GM23338 (cell line): ENCODE results near the gene AKNAD1. TPM values are rescaled to one million over a fixed set of nuclear protein-coding genes. Genes with fewer than 3 reads are reported as not detected.
A peak's percentile ranks its signal among the peaks of the same experiment; 100 is the strongest.
"Not testable (repeated sequence)": the region's sequence is repeated elsewhere in the genome, so short reads cannot be mapped to it uniquely, and the experiment has no call there.

Source experiments
- ATAC-seq: fragments of 200-7000 bp; cut with Tn5 transposase; 3 replicates; pipeline ENCODE4 v1.9.1; 2020
- DNase-seq: peaks from one replicate; pipeline ENCODE4 v3.0.0-alpha.2; 2015; ENCODE audit warnings: low spot score
- H2AFZ ChIP-seq: fragments of 200-600 bp; sonication (generic); 2 replicates; pipeline ENCODE4 v1.8.0; 2016; ENCODE audit warnings: antibody characterized with exemption, mild to moderate bottlenecking, moderate library complexity
- H3F3A ChIP-seq: fragments of 200-600 bp; sonication (generic); replicated peaks from 2 replicates; pipeline ENCODE4 v1.8.0; 2017; ENCODE audit warnings: antibody characterized with exemption, mixed run types, low read depth
- H3K27ac ChIP-seq: fragments of 200-600 bp; sonication (generic); 2 replicates; pipeline ENCODE4 v1.6.1; 2016; ENCODE audit warnings: low read depth
- H3K27me3 ChIP-seq: fragments of 200-600 bp; sonication (generic); 2 replicates; pipeline ENCODE4 v1.8.0; 2016; ENCODE audit warnings: mild to moderate bottlenecking, mixed run types, moderate library complexity; ENCODE audit not compliant: insufficient read depth
- H3K36me3 ChIP-seq: fragments of 200-600 bp; sonication (generic); 2 replicates; pipeline ENCODE4 v1.8.0; 2016; ENCODE audit warnings: mild to moderate bottlenecking; ENCODE audit not compliant: insufficient read depth
- H3K4me1 ChIP-seq: fragments of 200-600 bp; sonication (generic); 2 replicates; pipeline ENCODE4 v1.8.0; 2016; ENCODE audit warnings: mild to moderate bottlenecking, moderate library complexity; ENCODE audit not compliant: insufficient read depth
- H3K4me2 ChIP-seq: fragments of 200-600 bp; sonication (generic); 2 replicates; pipeline ENCODE4 v1.7.1; 2017; ENCODE audit warnings: mixed run types
- H3K4me3 ChIP-seq: fragments of 200-600 bp; sonication (generic); 2 replicates; pipeline ENCODE4 v1.6.1; 2016; ENCODE audit warnings: mixed run types
- H3K79me2 ChIP-seq: fragments of 200-600 bp; sonication (generic); replicated peaks from 2 replicates; pipeline ENCODE4 v1.8.0; 2017; ENCODE audit warnings: mild to moderate bottlenecking; ENCODE audit not compliant: insufficient read depth
- H3K9me2 ChIP-seq: fragments of 200-600 bp; sonication (generic); 2 replicates; pipeline ENCODE4 v1.8.0; 2017; ENCODE audit not compliant: insufficient read depth
- H4K20me1 ChIP-seq: fragments of 200-600 bp; sonication (generic); replicated peaks from 2 replicates; pipeline ENCODE4 v1.8.0; 2017; ENCODE audit warnings: mild to moderate bottlenecking; ENCODE audit not compliant: insufficient read depth
- H3K27ac Mint-ChIP-seq: 2 replicates; pipeline ENCODE4 v1.8.0; 2020; ENCODE audit warnings: inconsistent platforms, mild to moderate bottlenecking, moderate library complexity, mixed read lengths
- H3K27me3 Mint-ChIP-seq: 3 replicates; pipeline ENCODE4 v1.8.0; 2022; ENCODE audit warnings: low read depth, mild to moderate bottlenecking, moderate library complexity, mixed read lengths, inconsistent platforms; ENCODE audit not compliant: insufficient read depth, poor library complexity
- H3K36me3 Mint-ChIP-seq: 3 replicates; pipeline ENCODE4 v1.8.0; 2021; ENCODE audit warnings: low read depth, mild to moderate bottlenecking, inconsistent platforms, moderate library complexity, mixed read lengths
- H3K4me1 Mint-ChIP-seq: 3 replicates; pipeline ENCODE4 v1.8.0; 2020; ENCODE audit warnings: mild to moderate bottlenecking, inconsistent platforms, mixed read lengths
- H3K4me3 Mint-ChIP-seq: 3 replicates; pipeline ENCODE4 v1.8.0; 2021; ENCODE audit warnings: moderate library complexity, mild to moderate bottlenecking, inconsistent platforms, mixed read lengths
- H3K9me3 Mint-ChIP-seq: 3 replicates; pipeline ENCODE4 v1.8.0; 2020; ENCODE audit warnings: moderate library complexity, mild to moderate bottlenecking, inconsistent platforms, mixed read lengths
- EZH2phosphoT487 ChIP-seq: fragments of 200-600 bp; sonication (generic); IDR thresholded peaks from one replicate; pipeline ENCODE4 v1.8.1; 2018; ENCODE audit warnings: antibody characterized with exemption; ENCODE audit not compliant: unreplicated experiment
- POLR2AphosphoS5 ChIP-seq: IDR thresholded peaks from 2 replicates; pipeline ENCODE4 v1.6.1; 2016; ENCODE audit warnings: antibody characterized with exemption, low read depth
- polyA plus RNA-seq: library from polyadenylated mRNA; unstranded; fragments of >200 nt; fragmentation: Nextera tagmentation; extraction: Ambion mirVana; gene quantifications from 2 replicates; pipeline ENCODE4 v1.2.1, GENCODE V29; 2016
- total RNA-seq: library from RNA; depleted of rRNA; stranded (reverse); fragments of >200 nt; shearing (Covaris generic); gene quantifications from 2 replicates; pipeline ENCODE4 v1.2.3, GENCODE V29; 2014
- TF ChIP-seq, protein P1 (sequence below): fragments of 250-450 bp; sonication (Bioruptor Pico); IDR thresholded peaks from 2 replicates; pipeline ENCODE4 v1.5.0; 2020; ENCODE audit warnings: mild to moderate bottlenecking, moderate library complexity

The AKNAD1 gene
- total and polyA plus RNA-seq, 2 experiments from 2014 or later, result not detected

GRCh38 chr1:108785880-108786279 lies 71.0 kb downstream of the AKNAD1 start (continued):
- TF ChIP-seq, protein P1, sequence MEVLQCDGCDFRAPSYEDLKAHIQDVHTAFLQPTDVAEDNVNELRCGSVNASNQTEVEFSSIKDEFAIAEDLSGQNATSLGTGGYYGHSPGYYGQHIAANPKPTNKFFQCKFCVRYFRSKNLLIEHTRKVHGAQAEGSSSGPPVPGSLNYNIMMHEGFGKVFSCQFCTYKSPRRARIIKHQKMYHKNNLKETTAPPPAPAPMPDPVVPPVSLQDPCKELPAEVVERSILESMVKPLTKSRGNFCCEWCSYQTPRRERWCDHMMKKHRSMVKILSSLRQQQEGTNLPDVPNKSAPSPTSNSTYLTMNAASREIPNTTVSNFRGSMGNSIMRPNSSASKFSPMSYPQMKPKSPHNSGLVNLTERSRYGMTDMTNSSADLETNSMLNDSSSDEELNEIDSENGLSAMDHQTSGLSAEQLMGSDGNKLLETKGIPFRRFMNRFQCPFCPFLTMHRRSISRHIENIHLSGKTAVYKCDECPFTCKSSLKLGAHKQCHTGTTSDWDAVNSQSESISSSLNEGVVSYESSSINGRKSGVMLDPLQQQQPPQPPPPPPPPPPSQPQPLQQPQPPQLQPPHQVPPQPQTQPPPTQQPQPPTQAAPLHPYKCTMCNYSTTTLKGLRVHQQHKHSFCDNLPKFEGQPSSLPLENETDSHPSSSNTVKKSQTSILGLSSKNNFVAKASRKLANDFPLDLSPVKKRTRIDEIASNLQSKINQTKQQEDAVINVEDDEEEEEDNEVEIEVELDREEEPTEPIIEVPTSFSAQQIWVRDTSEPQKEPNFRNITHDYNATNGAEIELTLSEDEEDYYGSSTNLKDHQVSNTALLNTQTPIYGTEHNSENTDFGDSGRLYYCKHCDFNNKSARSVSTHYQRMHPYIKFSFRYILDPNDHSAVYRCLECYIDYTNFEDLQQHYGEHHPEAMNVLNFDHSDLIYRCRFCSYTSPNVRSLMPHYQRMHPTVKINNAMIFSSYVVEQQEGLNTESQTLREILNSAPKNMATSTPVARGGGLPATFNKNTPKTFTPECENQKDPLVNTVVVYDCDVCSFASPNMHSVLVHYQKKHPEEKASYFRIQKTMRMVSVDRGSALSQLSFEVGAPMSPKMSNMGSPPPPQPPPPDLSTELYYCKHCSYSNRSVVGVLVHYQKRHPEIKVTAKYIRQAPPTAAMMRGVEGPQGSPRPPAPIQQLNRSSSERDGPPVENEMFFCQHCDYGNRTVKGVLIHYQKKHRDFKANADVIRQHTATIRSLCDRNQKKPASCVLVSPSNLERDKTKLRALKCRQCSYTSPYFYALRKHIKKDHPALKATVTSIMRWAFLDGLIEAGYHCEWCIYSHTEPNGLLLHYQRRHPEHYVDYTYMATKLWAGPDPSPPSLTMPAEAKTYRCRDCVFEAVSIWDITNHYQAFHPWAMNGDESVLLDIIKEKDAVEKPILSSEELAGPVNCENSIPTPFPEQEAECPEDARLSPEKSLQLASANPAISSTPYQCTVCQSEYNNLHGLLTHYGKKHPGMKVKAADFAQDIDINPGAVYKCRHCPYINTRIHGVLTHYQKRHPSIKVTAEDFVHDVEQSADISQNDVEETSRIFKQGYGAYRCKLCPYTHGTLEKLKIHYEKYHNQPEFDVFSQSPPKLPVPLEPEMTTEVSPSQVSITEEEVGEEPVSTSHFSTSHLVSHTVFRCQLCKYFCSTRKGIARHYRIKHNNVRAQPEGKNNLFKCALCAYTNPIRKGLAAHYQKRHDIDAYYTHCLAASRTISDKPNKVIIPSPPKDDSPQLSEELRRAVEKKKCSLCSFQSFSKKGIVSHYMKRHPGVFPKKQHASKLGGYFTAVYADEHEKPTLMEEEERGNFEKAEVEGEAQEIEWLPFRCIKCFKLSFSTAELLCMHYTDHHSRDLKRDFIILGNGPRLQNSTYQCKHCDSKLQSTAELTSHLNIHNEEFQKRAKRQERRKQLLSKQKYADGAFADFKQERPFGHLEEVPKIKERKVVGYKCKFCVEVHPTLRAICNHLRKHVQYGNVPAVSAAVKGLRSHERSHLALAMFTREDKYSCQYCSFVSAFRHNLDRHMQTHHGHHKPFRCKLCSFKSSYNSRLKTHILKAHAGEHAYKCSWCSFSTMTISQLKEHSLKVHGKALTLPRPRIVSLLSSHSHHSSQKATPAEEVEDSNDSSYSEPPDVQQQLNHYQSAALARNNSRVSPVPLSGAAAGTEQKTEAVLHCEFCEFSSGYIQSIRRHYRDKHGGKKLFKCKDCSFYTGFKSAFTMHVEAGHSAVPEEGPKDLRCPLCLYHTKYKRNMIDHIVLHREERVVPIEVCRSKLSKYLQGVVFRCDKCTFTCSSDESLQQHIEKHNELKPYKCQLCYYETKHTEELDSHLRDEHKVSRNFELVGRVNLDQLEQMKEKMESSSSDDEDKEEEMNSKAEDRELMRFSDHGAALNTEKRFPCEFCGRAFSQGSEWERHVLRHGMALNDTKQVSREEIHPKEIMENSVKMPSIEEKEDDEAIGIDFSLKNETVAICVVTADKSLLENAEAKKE, result no peak

GRCh38 chr1:108785264-108785663 lies 71.6 kb downstream of the AKNAD1 start:
- no peaks in the 10 kb centered on the region for H3K4me1 ChIP-seq
- ATAC-seq (no peak), DNase-seq (peak; percentile 5)
- Mint-ChIP-seq H3K4me1 (no peaks in the 10 kb centered on the region; the same call in 2 of the 3 replicates), H3K9me3 (peaks cover 43% of the 10 kb centered on the region), H3K36me3 (peaks cover 84% of the 10 kb centered on the region), H3K27ac (no peak overlapping the region), H3K4me3 (no peak overlapping the region), H3K27me3 (peaks cover 2% of the 10 kb centered on the region)
- H3F3A ChIP-seq, result no peaks in the 10 kb centered on the region
- no peaks in the 10 kb centered on the region for H3K27me3 ChIP-seq
- H3K79me2 ChIP-seq, result no peaks in the 10 kb centered on the region
- no peak overlapping the region for H3K4me2 ChIP-seq
- H4K20me1 ChIP-seq, result no peaks in the 10 kb centered on the region
- no peak for TF ChIP-seq POLR2AphosphoS5
- TF ChIP-seq EZH2phosphoT487, result no peak
- H3K36me3 ChIP-seq, result peaks cover 27% of the 10 kb centered on the region
- H3K9me2 ChIP-seq, result no peaks in the 10 kb centered on the region
- H2AFZ ChIP-seq, result no peak overlapping the region
- H3K4me3 ChIP-seq, result no peak overlapping the region
- no peak overlapping the region for H3K27ac ChIP-seq

DNA sequence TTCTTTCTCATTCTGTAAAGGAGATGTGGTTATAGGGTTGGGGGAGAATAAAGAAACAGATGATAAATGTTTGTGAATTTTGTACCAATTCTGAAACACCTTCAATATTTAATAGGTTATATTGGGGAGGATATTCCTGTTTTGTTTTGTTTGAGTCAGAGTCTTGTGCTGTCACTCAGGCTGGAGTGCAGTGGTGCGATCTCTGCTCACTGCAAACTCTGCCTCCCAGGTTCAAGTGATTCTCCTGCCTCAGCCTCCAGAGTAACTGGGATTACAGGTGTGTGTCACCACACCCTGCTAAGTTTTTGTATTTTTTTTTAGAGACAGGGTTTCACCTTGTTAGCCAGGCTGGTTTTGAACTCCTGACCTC lies 75.3 kb downstream of the AKNAD1 start:
- H3K9me3 Mint-ChIP-seq, result peaks cover 33% of the 10 kb centered on the region
- not testable (repeated sequence) for H3K4me1 Mint-ChIP-seq, H3K9me2 ChIP-seq, H3K27ac ChIP-seq, H3F3A ChIP-seq, H4K20me1 ChIP-seq, ATAC-seq, H3K27ac Mint-ChIP-seq, H3K4me1 ChIP-seq, H3K27me3 Mint-ChIP-seq, H3K4me3 ChIP-seq, H3K79me2 ChIP-seq, H3K27me3 ChIP-seq, H3K4me2 ChIP-seq, H2AFZ ChIP-seq, H3K4me3 Mint-ChIP-seq, DNase-seq
- peaks cover 56% of the 10 kb centered on the region for H3K36me3 Mint-ChIP-seq
- peaks cover 24% of the 10 kb centered on the region for H3K36me3 ChIP-seq
